Activated naive CD8-positive, alpha-beta T cell (primary cell): ENCODE data around the gene COQ7.

Source experiments
- H3K27ac Mint-ChIP-seq: one replicate; pipeline ENCODE4 v1.8.0; 2021; ENCODE audit warnings: mixed read lengths
- H3K27me3 Mint-ChIP-seq: one replicate; pipeline ENCODE4 v1.8.0; 2021; ENCODE audit warnings: mixed read lengths
- H3K36me3 Mint-ChIP-seq: one replicate; pipeline ENCODE4 v1.8.0; 2021; ENCODE audit warnings: mixed read lengths
- H3K4me1 Mint-ChIP-seq: one replicate; pipeline ENCODE4 v1.8.0; 2021; ENCODE audit warnings: low read depth, mixed read lengths
- H3K4me3 Mint-ChIP-seq: one replicate; pipeline ENCODE4 v1.8.0; 2021; ENCODE audit warnings: mild to moderate bottlenecking, mixed read lengths
- H3K9me3 Mint-ChIP-seq: one replicate; pipeline ENCODE4 v1.8.0; 2021; ENCODE audit warnings: low read depth, mixed read lengths

Gene COQ7

DNA sequence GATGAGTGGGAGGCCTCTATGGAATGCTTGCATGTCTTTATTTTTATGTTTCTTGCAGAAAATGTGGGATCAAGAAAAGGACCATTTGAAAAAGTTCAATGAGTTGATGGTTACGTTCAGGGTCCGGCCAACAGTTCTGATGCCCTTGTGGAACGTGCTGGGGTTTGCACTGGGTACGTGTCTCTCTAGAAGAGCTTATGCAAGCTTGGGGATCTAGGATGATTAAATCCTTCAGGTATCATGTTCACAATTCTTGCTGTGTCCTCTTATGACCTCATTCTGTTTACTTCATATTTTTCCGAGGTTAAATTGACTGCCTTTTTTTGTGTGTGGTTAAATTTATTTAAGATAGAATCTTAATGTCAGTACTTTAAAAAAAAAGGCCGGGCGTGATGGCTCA is 6.4 kb downstream of the COQ7 start:
- no peaks in the 10 kb centered on the region for H3K27me3 Mint-ChIP-seq
- H3K27ac Mint-ChIP-seq, result no peak overlapping the region
- no peaks in the 10 kb centered on the region for H3K9me3 Mint-ChIP-seq
- H3K36me3 Mint-ChIP-seq, result peaks cover 3% of the 10 kb centered on the region
- no peak overlapping the region for H3K4me3 Mint-ChIP-seq
- peaks cover 7% of the 10 kb centered on the region for H3K4me1 Mint-ChIP-seq

GRCh38 chr16:19075511-19075910 is 8.1 kb downstream of the COQ7 start:
- no peaks in the 10 kb centered on the region for H3K27me3 Mint-ChIP-seq
- peaks cover 2% of the 10 kb centered on the region for H3K4me1 Mint-ChIP-seq
- H3K4me3 Mint-ChIP-seq, result no peak overlapping the region
- H3K9me3 Mint-ChIP-seq, result no peaks in the 10 kb centered on the region
- no peak overlapping the region for H3K27ac Mint-ChIP-seq
- H3K36me3 Mint-ChIP-seq, result peaks cover 5% of the 10 kb centered on the region

DNA sequence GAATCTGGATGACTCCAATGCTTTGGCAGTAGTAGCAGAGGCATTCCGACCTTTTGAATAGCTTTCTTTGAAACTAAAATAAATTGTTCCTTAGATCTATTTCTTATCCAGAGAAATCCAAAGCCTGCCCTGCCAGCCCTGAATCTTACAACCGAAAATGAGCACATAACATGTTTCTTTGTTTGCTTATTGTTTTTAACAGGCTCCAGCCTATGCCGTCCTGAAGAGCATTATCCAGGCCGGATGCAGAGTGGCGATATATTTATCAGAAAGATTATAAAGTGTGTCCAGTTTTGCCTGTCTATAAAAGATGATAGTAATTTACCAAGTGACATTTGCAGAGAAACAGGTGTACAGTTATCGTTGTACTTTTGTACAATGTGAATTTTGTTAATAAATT is 10.5 kb downstream of the COQ7 start:
- Mint-ChIP-seq H3K4me3 (no peak overlapping the region), H3K9me3 (no peaks in the 10 kb centered on the region)

GRCh38 chr16:19083670-19084069 is 16.3 kb downstream of the COQ7 start:
- H3K36me3 Mint-ChIP-seq, result peaks cover 12% of the 10 kb centered on the region
- H3K4me3 Mint-ChIP-seq, result no peak overlapping the region
- H3K4me1 Mint-ChIP-seq, result peaks cover 6% of the 10 kb centered on the region
- H3K27ac Mint-ChIP-seq, result no peak overlapping the region
- no peaks in the 10 kb centered on the region for H3K9me3 Mint-ChIP-seq
- no peaks in the 10 kb centered on the region for H3K27me3 Mint-ChIP-seq

More for the DNA sequence above, 10.5 kb downstream of the COQ7 start:
- Mint-ChIP-seq H3K27me3 (no peaks in the 10 kb centered on the region), H3K27ac (no peak overlapping the region), H3K36me3 (peaks cover 14% of the 10 kb centered on the region), H3K4me1 (no peaks in the 10 kb centered on the region)

DNA sequence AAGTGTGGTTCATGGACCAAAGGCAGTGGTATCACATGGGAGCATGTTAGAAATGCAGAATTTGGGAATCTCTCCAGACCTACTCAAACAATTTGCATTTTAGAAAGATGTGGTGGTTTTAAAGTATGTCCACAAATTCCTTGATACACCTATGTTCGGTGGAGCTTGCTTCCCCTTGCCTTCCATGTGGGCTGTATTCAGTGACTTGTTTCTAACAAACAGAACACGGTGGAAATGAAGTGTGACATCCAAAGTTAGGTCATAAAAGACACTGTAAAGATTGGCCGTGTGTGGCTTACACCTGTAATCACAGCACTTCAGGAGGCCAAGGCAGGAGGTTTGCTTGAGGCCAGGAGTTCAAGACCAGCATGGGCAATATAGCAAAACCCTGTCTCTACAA is 16.7 kb downstream of the COQ7 start:
- H3K27ac Mint-ChIP-seq, result no peak overlapping the region
- H3K4me3 Mint-ChIP-seq, result no peak overlapping the region
- H3K4me1 Mint-ChIP-seq, result peaks cover 6% of the 10 kb centered on the region
- H3K36me3 Mint-ChIP-seq, result peaks cover 12% of the 10 kb centered on the region
- no peaks in the 10 kb centered on the region for H3K27me3 Mint-ChIP-seq
- H3K9me3 Mint-ChIP-seq, result no peaks in the 10 kb centered on the region

DNA sequence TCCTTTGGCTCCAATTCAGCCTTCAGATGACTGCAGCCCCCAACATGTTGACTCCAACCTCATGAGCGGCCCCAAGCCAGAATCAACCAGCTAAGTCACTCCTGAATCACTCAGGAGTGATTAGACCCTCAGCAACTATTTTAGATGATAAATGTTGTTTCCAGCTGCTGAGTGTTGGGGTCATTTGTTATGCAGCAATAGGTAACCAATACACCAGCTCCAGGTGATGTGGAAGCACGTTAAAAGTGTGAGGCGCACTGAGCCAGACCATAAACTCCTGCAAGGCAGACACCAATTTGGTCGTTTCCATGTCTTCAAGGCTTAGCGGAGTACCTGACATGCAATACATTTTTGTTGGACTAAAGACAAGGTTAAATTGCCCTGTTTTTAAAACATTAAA is 17.5 kb downstream of the COQ7 start:
- Mint-ChIP-seq H3K4me1 (peaks cover 6% of the 10 kb centered on the region), H3K36me3 (peaks cover 11% of the 10 kb centered on the region), H3K4me3 (no peak overlapping the region), H3K27me3 (no peaks in the 10 kb centered on the region), H3K27ac (no peak overlapping the region), H3K9me3 (no peaks in the 10 kb centered on the region)

DNA sequence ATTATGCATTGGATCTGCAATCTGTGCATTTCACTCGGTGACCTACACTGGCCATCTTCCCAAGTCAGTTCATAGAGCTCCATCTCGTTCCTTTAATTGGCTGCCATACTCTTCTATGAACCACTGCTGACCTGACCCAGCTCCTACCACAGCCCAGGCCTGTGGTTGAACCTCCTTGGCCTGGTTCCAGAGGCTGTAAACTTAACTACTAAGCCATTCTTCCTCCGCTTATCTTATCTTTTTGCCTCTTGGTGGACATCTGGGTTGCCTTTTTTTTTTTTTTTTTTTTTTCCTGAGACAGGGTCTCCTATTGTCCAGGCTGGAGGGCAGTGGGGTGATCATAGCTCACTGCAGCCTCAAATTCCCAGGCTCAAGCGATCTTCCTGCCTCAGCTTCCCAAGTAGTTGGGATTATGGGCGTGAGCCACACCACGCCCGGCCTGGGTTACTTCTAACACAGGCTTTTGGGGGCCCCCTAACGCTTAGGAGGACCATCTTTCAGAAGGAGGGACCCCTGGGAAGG is 18.3 kb downstream of the COQ7 start:
- Mint-ChIP-seq H3K27me3 (no peaks in the 10 kb centered on the region), H3K36me3 (peaks cover 10% of the 10 kb centered on the region), H3K4me3 (no peak overlapping the region), H3K9me3 (no peaks in the 10 kb centered on the region), H3K27ac (no peak overlapping the region), H3K4me1 (peaks cover 6% of the 10 kb centered on the region)

DNA sequence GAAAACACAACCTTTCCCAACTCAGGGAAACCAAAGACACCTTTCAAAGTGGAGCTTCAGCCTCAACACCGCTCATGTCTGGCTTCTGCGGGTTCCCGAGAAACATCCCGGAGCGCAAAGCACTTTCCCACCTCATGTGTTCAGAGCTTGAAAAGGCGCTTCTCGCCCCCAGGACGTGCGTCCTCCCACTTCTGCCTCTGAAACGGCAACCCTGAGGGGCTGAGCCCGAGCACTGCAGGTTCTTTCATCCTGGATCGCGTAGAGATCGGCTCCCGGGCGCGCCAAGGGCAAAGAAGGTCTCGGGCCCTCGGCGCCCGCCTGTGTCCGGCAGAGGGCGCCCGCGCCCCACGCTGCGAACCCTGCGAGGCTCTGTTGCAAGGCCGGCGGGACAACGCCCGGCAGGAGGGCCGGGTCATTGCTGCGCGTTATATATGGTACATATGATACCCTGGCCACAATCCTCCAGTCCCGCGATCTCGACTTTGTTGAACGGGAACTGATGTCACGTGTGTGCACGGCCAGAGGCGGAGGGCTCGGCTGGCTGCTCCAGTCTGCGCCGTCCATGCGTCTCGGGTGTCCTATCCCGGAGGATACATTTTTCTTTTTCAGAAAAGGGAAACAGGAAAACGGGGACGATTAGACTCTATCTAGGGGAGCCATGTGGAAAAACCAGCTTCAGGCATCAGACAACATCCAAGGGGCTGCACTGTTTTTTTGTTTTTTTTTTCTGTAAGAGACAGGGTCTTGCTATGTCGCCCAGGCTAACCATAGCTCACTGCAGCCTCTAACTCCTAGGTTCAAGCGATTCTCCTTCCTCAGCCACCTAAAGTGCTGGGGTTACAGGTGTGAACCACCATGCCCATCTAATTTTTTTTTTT is 19.1 kb downstream of the COQ7 start:
- Mint-ChIP-seq H3K4me3 (peak overlapping the region; percentile 65), H3K9me3 (peaks cover under 1% of the 10 kb centered on the region), H3K27ac (no peak overlapping the region), H3K36me3 (peaks cover 4% of the 10 kb centered on the region), H3K27me3 (no peaks in the 10 kb centered on the region), H3K4me1 (peaks cover 6% of the 10 kb centered on the region)

GRCh38 chr16:19088341-19088916 is 21.0 kb downstream of the COQ7 start:
- no peaks in the 10 kb centered on the region for H3K27me3 Mint-ChIP-seq
- H3K36me3 Mint-ChIP-seq, result no peaks in the 10 kb centered on the region
- H3K4me1 Mint-ChIP-seq, result peaks cover 6% of the 10 kb centered on the region
- H3K27ac Mint-ChIP-seq, result no peak overlapping the region
- H3K4me3 Mint-ChIP-seq, result no peak overlapping the region
- peaks cover 4% of the 10 kb centered on the region for H3K9me3 Mint-ChIP-seq

- Mint-ChIP-seq H3K36me3 (no peaks in the 10 kb centered on the region), H3K4me3 (no peak overlapping the region), H3K27me3 (no peaks in the 10 kb centered on the region), H3K9me3 (peaks cover 4% of the 10 kb centered on the region), H3K4me1 (peaks cover 6% of the 10 kb centered on the region), H3K27ac (no peak overlapping the region)
Observed at GRCh38 chr16:19089410-19089955, 22.1 kb downstream of the COQ7 start.

DNA sequence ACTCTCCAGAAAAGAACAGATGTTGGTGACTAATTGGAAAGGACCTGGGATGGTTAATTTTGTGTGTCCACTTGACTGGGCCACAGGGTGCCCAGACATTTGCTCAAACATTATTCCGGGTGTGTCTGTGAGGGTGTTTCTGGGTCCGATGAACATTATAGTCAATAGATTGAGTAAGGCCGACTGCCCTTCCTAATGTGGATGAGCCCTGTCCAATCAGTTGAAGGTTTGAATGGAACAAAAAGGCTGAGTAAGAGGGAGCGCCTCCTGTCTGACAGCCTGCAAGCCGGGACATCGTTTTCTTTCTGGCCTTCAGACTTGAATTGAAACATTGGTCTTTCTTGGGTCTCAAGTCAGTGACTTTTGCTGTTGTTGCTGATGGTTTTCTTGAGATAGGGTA is 23.5 kb downstream of the COQ7 start:
- peaks cover 4% of the 10 kb centered on the region for H3K9me3 Mint-ChIP-seq
- H3K36me3 Mint-ChIP-seq, result no peaks in the 10 kb centered on the region
- H3K27me3 Mint-ChIP-seq, result no peaks in the 10 kb centered on the region
- no peak overlapping the region for H3K4me3 Mint-ChIP-seq
- H3K4me1 Mint-ChIP-seq, result peaks cover 8% of the 10 kb centered on the region
- H3K27ac Mint-ChIP-seq, result no peak overlapping the region

GRCh38 chr16:19092653-19093410 is 25.4 kb downstream of the COQ7 start:
- no peak overlapping the region for H3K4me3 Mint-ChIP-seq
- H3K4me1 Mint-ChIP-seq, result peaks cover 3% of the 10 kb centered on the region
- peaks cover under 1% of the 10 kb centered on the region for H3K36me3 Mint-ChIP-seq
- peaks cover 4% of the 10 kb centered on the region for H3K9me3 Mint-ChIP-seq
- H3K27me3 Mint-ChIP-seq, result peaks cover 1% of the 10 kb centered on the region
- no peak overlapping the region for H3K27ac Mint-ChIP-seq

DNA sequence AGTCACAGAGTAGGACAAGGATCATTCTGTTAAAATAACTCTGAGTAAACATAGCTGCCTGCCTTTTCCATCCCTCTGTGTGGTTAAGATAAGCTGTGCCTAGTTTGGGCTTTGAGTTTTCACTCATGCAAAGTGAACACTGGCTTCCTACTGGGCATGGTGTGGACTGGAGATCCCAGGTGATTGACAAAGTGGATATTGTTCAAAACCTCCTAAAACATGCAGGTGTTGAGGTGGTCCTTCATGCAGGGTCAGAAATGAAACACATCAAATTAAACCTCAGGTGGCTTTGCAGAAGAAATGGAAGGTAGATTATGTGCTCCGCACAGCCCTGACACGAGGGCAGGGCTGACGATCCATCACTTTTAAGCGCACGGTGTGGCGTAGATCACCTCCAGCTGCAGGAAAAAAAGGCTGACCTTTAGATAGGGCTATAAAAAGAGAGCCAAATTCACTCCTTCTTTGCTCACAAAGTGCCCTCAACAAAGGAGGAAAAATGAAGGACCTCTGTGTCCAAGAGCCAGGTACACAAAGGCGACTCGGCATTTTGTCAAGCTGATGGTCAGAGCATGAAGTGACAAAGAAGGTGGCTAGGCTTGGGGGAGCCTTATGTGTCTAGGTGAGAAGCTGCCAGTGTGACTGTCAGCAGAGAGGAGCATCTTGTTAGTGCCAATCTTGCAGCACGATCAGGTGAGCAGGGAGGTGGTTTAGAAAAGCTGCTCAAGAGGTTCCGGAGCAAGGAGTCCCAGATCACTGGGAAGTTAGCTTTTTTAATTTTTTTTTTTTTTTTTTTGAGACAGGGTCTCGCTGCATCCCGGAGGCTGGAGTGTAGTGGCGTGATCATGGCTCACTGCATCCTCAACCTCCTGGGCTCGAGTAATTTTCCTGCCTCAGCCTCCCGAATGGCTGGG is 26.5 kb downstream of the COQ7 start:
- H3K9me3 Mint-ChIP-seq, result peaks cover 4% of the 10 kb centered on the region
- no peak overlapping the region for H3K27ac Mint-ChIP-seq
- H3K4me1 Mint-ChIP-seq, result peaks cover 3% of the 10 kb centered on the region
- peaks cover 2% of the 10 kb centered on the region for H3K36me3 Mint-ChIP-seq
- H3K4me3 Mint-ChIP-seq, result no peak overlapping the region
- H3K27me3 Mint-ChIP-seq, result peaks cover 3% of the 10 kb centered on the region
